ENCODE data around the gene ROR2.

The ROR2 gene

GRCh38 chr9:91683269-91683668, 266.8 kb downstream of the ROR2 start:
- no peak for DNase-seq (ENCODE audit: low read depth)
- H3K4me3 ChIP-seq (ENCODE audit: control insufficient read depth, low read depth, low read length): no peak overlapping the region
- no peak for TF ChIP-seq CTCF (conservative IDR thresholded peaks at IDR 0.05; ENCODE audit: control insufficient read depth, insufficient read depth, low read depth, low read length)

- peak; percentile 79 for DNase-seq (ENCODE audit: low read depth)
- H3K4me3 ChIP-seq (ENCODE audit: control insufficient read depth, low read depth, low read length): no peak overlapping the region
- TF ChIP-seq CTCF (conservative IDR thresholded peaks at IDR 0.05; ENCODE audit: control insufficient read depth, insufficient read depth, low read depth, low read length): no peak
These were observed 267.2 kb downstream of the ROR2 start for GRCh38 chr9:91682806-91683205.

GRCh38 chr9:91681461-91682305, 268.3 kb downstream of the ROR2 start:
- peak; percentile 65 for DNase-seq (ENCODE audit: low read depth)
- no peak overlapping the region for H3K4me3 ChIP-seq (ENCODE audit: control insufficient read depth, low read depth, low read length)
- TF ChIP-seq CTCF (conservative IDR thresholded peaks at IDR 0.05; ENCODE audit: control insufficient read depth, insufficient read depth, low read depth, low read length): peak; percentile 76

GRCh38 chr9:91680998-91681397, 269.0 kb downstream of the ROR2 start:
- H3K4me3 ChIP-seq (ENCODE audit: control insufficient read depth, low read depth, low read length): no peak overlapping the region
- DNase-seq (ENCODE audit: low read depth): no peak
- no peak for TF ChIP-seq CTCF (conservative IDR thresholded peaks at IDR 0.05; ENCODE audit: control insufficient read depth, insufficient read depth, low read depth, low read length)

GRCh38 chr9:91680106-91680505, 269.9 kb downstream of the ROR2 start:
- H3K4me3 ChIP-seq (ENCODE audit: control insufficient read depth, low read depth, low read length): no peak overlapping the region
- no peak for DNase-seq (ENCODE audit: low read depth)
- TF ChIP-seq CTCF (conservative IDR thresholded peaks at IDR 0.05; ENCODE audit: control insufficient read depth, insufficient read depth, low read depth, low read length): no peak

- no peak for DNase-seq (ENCODE audit: low read depth)
- no peak for TF ChIP-seq CTCF (conservative IDR thresholded peaks at IDR 0.05; ENCODE audit: control insufficient read depth, insufficient read depth, low read depth, low read length)
- no peak overlapping the region for H3K4me3 ChIP-seq (ENCODE audit: control insufficient read depth, low read depth, low read length)
These were observed 271.0 kb downstream of the ROR2 start for GRCh38 chr9:91678807-91679580.
